HUES6 (cell line): ENCODE data around the gene INAFM2.
A peak's percentile ranks its signal among the peaks of the same experiment; 100 is the strongest.

Experiments
- H3K27ac ChIP-seq: 2 replicates; pipeline ENCODE4 v1.7.0; 2013; ENCODE audit warnings: low read depth, mild to moderate bottlenecking, low read length, inconsistent platforms
- H3K27me3 ChIP-seq: 2 replicates; pipeline ENCODE4 v1.6.1; 2013; ENCODE audit warnings: low read length; ENCODE audit not compliant: control insufficient read depth, insufficient read depth
- H3K36me3 ChIP-seq: 2 replicates; pipeline ENCODE4 v1.6.1; 2013; ENCODE audit warnings: low read length; ENCODE audit not compliant: control insufficient read depth, insufficient read depth
- H3K4me1 ChIP-seq: 2 replicates; pipeline ENCODE4 v1.6.1; 2013; ENCODE audit warnings: low read length; ENCODE audit not compliant: control insufficient read depth, insufficient read depth
- H3K4me3 ChIP-seq: 2 replicates; pipeline ENCODE4 v1.5.1; 2013; ENCODE audit warnings: low read depth, low read length
- H3K9ac ChIP-seq: one replicate; pipeline ENCODE4 v1.6.1; 2013; ENCODE audit warnings: mild to moderate bottlenecking, low read length
- H3K9me3 ChIP-seq: 2 replicates; pipeline ENCODE4 v1.6.1; 2013; ENCODE audit warnings: low read depth, low read length; ENCODE audit not compliant: control insufficient read depth, insufficient read depth

INAFM2 gene

GRCh38 chr15:40338041-40338657 lies 14.7 kb downstream of the INAFM2 start:
- no peak overlapping the region for H3K27ac ChIP-seq
- no peak overlapping the region; the same call in 1 of the 2 replicates for H3K4me3 ChIP-seq
- H3K9me3 ChIP-seq, result no peaks in the 10 kb centered on the region
- no peak overlapping the region for H3K9ac ChIP-seq
- no peaks in the 10 kb centered on the region for H3K27me3 ChIP-seq
- peaks cover 41% of the 10 kb centered on the region for H3K4me1 ChIP-seq
- H3K36me3 ChIP-seq, result no peaks in the 10 kb centered on the region

DNA sequence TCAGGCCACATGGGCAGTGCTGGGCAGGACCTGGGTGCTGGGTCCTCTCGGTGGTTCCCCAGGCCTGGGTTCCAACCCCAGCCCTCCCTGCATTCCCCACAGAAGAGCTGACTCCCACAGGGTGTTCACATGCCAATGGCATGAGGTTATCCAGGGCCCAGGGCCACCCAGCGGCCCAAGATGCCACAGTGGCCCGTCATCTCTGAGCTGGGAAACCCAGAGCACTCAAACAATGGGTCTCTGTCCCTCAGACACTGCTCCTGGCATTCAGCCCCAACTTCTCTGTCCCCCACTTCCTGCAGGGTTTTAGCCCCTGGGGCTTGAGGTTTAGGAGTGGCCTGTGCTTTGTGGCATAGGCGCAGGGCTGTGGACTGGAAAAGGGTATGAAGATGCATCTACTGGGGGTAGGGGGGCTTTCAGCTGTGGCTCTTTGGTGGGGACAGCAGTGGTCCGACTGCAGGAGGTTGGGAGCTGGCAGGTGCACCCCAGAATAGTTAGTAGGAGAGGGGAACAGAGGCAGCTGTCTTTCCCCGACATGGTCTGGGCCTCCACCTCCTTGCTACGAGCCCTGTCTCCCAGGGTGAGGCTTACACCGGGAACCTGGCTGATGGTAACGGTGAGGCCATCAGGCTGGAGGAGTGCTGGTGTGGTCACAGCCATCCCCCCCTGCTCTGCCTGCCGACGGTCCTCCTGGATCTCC lies 15.6 kb downstream of the INAFM2 start:
- no peaks in the 10 kb centered on the region for H3K27me3 ChIP-seq
- no peaks in the 10 kb centered on the region for H3K9me3 ChIP-seq
- no peak overlapping the region for H3K9ac ChIP-seq
- H3K4me1 ChIP-seq, result peaks cover 36% of the 10 kb centered on the region
- H3K4me3 ChIP-seq, result no peak overlapping the region
- no peaks in the 10 kb centered on the region for H3K36me3 ChIP-seq
- no peak overlapping the region for H3K27ac ChIP-seq

DNA sequence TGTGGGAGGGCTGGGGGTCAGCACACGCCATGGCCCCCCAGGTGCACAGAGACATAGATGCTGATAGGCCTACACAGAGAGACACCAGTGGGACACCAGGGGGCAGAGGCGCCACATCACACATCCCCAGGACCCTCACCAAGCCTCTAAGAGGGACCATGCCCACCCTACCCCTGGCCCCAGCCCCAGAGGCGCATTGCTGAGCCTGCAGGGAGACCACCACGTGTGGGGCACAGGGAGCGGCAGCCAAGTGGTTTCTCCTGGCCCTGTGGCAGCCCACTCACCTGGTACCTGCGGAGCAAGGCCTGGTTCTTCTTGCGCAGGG lies 16.1 kb downstream of the INAFM2 start:
- Histone ChIP-seq H3K36me3 (no peaks in the 10 kb centered on the region), H3K4me1 (peaks cover 30% of the 10 kb centered on the region), H3K27ac (no peak overlapping the region), H3K9me3 (no peaks in the 10 kb centered on the region), H3K9ac (no peak overlapping the region), H3K27me3 (no peaks in the 10 kb centered on the region), H3K4me3 (no peak overlapping the region)

DNA sequence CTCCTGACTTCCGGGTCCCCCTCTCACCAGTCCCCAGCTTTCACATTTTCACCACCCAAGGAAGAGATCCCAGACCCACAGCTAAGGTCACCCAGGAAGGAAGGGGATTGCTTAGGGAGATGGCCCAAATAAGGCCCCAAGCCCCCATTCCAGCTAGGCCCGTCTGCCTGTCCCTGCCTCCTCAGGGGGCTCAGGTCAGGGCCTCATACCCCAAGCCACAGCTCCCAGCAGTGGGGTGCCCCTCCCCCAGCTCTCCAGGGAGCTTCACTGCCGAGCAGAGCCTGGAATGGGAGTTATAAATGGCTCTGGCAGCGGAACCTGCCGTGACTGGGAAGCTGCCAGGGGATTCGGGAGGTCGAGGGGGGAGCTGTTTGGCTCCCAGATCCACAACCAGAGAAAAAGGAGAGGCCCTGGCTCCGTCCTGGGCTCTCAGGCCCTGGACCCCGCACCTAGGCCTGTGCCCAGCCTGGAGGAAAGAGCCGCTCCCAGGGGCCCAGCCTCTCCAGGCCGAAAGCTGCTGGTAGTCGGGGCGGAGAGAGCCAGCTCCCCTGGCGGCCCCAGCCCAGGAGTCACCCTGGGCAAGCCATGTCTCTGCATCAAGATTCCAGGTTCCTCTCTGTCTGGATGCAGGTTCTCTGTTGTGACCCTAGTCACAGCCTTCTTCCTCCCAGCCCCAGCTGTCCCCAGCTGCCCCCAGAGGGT lies 16.7 kb downstream of the INAFM2 start:
- Histone ChIP-seq H3K27ac (peak overlapping the region; percentile 9; the same call in 1 of the 2 replicates), H3K27me3 (no peaks in the 10 kb centered on the region), H3K36me3 (no peaks in the 10 kb centered on the region), H3K9ac (no peak overlapping the region), H3K4me1 (peaks cover 34% of the 10 kb centered on the region), H3K9me3 (no peaks in the 10 kb centered on the region), H3K4me3 (no peak overlapping the region)

DNA sequence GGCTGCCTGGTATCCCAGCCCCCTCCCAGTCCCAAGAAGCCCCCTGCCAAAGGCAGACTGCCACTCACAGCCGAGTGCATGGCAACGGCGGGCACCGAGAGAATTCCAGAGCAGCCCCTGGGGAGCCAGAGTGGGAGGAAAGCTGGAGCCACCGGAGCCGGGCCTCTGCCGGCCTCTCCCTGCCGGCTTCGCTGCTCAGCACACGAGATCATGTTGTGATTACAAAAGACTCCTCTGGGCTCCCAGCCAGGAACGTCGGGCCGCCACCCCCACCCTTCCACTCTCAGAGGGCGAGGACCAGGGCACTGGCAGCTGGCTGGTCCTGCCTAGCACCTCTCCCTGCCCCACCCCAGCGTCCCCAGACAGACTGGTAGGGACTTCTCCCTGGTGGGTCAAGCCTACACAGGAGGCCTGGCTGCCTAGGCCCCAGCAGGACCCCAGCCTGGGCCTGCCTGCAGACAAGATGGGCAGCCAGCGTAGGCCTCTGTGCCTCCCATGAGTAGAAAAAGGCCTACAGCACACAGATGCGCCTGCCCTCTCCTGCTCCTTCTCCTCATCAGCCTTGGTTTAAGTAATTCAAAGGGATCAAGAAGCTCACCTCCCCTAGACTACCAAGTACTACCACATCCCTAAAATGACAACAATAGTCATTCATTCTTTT lies 17.4 kb downstream of the INAFM2 start, which contains the start of gene CCDC9B:
CCDC9B (minus strand) TSS at position 200 of the 661 bp plus-strand sequence; CDS start at position 80, 120 bp downstream.
- no peak within 1 kb of the TSS for H3K9ac ChIP-seq
- peak within 1 kb of the TSS; percentile 9; the same call in 1 of the 2 replicates for H3K27ac ChIP-seq
- H3K4me3 ChIP-seq, result no peak within 1 kb of the TSS

DNA sequence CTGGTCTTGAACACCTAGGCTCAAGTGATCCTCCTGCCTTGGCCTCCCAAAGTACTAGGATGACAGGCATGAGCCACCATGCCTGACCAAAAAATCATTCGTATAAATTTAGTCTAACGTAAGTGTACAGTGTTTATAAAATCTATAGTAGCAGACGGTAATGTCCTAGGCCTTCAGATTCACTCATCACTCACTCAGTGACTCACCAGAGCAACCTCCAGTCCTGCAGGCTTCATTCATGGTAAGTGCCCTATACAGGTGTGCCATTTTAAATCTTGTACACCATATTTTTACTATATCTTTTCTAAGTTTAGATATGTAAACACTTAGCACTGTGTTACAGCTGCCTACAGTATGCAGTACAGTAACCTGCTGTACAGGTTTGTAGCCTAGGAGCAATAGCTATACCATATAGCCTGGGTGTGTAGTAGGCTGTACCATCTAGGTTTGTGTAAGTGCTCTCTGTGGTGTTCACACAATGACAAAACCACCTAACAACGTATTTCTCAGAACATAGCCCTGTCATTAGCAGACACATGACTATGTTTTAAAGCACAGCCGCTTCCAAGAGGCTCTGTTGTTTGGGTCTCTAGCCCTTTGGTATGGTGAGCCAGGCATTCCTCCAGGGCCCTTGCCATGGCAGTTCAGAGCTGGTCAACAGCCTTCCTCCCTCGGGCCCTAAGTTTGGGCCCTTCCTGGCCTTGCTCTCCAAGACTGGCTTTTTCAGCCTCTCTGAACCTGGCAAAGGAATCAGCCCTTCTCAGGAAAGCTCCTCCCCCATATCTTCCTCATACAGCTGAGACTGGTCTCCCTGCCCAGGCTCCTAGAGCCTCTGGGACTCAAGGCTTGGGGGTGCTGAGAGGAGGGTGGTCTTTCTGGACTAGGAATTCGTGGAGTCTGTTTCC lies 19.2 kb downstream of the INAFM2 start:
- Histone ChIP-seq H3K27ac (no peak overlapping the region), H3K4me3 (no peak overlapping the region), H3K4me1 (peaks cover 29% of the 10 kb centered on the region)

More for the DNA sequence above, 17.4 kb downstream of the INAFM2 start, which contains the start of gene CCDC9B:
- H3K9me3 ChIP-seq, result no peaks in the 10 kb centered on the region
- no peaks in the 10 kb centered on the region for H3K36me3 ChIP-seq
- peaks cover 34% of the 10 kb centered on the region for H3K4me1 ChIP-seq
- H3K27me3 ChIP-seq, result no peaks in the 10 kb centered on the region

DNA sequence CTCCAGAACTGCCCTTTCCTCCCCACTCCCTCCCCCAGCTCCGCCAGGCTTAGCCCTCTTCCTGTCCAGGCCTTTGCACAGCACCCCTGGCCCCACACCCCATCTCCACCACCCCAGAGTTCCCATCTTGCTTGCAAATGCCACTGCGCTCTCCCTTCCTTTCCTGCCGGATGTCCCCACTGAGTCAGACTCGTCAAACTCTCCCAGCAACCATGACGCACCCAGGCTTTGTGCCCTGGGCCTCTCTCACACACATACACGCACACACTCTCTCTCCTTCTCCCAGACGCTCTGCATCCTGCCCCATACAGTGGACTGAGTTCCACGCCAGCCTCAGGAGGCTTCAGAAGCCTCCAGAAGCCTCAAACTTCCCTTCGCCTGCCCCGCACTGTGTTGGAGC lies 20.0 kb downstream of the INAFM2 start:
- H3K9ac ChIP-seq, result no peak overlapping the region
- H3K4me1 ChIP-seq, result peaks cover 24% of the 10 kb centered on the region
- H3K4me3 ChIP-seq, result no peak overlapping the region
- H3K36me3 ChIP-seq, result no peaks in the 10 kb centered on the region
- no peak overlapping the region for H3K27ac ChIP-seq
- no peaks in the 10 kb centered on the region for H3K9me3 ChIP-seq
- no peaks in the 10 kb centered on the region for H3K27me3 ChIP-seq

More for the DNA sequence above, 19.2 kb downstream of the INAFM2 start:
- H3K36me3 ChIP-seq, result no peaks in the 10 kb centered on the region
- H3K9ac ChIP-seq, result no peak overlapping the region
- no peaks in the 10 kb centered on the region for H3K27me3 ChIP-seq
- no peaks in the 10 kb centered on the region for H3K9me3 ChIP-seq

- H3K27ac ChIP-seq, result no peak overlapping the region
- H3K4me3 ChIP-seq, result no peak overlapping the region
- no peaks in the 10 kb centered on the region for H3K36me3 ChIP-seq
- peaks cover 24% of the 10 kb centered on the region for H3K4me1 ChIP-seq
- H3K9me3 ChIP-seq, result no peaks in the 10 kb centered on the region
- no peak overlapping the region for H3K9ac ChIP-seq
- no peaks in the 10 kb centered on the region for H3K27me3 ChIP-seq
These were observed 20.7 kb downstream of the INAFM2 start for GRCh38 chr15:40344217-40344616.

DNA sequence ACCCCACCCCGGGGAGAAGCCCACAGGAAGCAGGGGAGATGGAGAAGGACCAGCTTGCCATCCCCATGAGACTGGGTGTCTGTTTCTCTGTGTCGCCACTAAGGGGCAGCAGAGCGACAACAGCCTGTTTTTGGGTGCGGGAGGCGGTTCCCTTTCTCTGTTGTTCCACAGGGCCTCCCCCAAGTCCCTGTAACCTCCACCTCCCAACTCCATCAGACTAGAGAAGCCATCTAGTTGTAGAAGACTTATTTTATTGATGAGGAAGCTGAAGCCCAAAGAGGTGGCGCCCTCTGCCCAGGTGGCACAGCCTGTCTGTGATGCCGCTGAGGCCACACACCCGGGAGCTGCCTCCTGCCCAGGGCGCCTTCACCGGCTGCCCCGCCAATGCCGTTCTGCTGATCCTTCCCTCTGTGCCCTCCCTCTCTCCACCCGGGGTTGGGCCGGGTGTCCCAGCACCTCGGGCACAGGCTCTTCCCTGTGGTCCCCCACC lies 21.2 kb downstream of the INAFM2 start:
- Histone ChIP-seq H3K4me3 (no peak overlapping the region), H3K9ac (no peak overlapping the region), H3K36me3 (no peaks in the 10 kb centered on the region), H3K4me1 (peaks cover 22% of the 10 kb centered on the region), H3K27me3 (no peaks in the 10 kb centered on the region), H3K9me3 (no peaks in the 10 kb centered on the region), H3K27ac (no peak overlapping the region)

DNA sequence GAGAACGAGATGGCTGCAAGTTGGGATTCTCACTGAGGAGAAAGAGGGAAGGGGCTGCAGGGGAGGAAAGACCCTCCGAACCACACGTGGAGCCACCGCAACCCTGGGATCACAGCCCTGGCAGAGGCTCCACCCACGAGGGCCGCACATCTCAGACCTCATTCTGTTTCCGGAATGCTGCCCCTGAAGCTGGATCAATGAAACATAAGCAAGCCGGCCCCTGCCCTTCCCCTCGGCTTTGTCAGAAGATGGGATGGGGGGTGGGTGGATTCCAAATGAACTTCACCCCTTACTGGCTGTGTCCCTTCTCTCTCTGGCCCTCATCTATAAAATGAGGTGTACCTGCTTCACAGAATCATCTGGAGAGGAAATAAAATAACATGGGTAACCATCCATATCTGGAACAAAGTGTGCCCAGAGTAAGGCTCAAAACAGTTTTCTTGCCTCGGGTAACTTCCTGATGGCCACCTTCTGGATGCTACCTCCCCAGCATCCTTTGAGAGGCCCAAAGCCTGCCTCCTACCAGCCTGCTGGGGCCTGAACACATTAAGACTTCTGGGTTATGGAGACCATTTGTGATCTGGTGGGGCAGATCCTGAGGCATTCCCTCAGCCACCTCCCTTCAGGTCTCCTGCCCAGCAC lies 21.9 kb downstream of the INAFM2 start:
- Histone ChIP-seq H3K9ac (no peak overlapping the region), H3K27me3 (no peaks in the 10 kb centered on the region), H3K36me3 (no peaks in the 10 kb centered on the region), H3K27ac (no peak overlapping the region), H3K9me3 (no peaks in the 10 kb centered on the region), H3K4me1 (peaks cover 15% of the 10 kb centered on the region), H3K4me3 (no peak overlapping the region)
